Measurements from ENCODE around the gene SERPINE2.
"Not testable (repeated sequence)": the region's sequence is repeated elsewhere in the genome, so short reads cannot be mapped to it uniquely, and the experiment has no call there.

The SERPINE2 gene

GRCh38 chr2:223943135-223943534 lies 96.0 kb downstream of the SERPINE2 start:
- no peak for DNase-seq (ENCODE audit: low spot score)

DNA sequence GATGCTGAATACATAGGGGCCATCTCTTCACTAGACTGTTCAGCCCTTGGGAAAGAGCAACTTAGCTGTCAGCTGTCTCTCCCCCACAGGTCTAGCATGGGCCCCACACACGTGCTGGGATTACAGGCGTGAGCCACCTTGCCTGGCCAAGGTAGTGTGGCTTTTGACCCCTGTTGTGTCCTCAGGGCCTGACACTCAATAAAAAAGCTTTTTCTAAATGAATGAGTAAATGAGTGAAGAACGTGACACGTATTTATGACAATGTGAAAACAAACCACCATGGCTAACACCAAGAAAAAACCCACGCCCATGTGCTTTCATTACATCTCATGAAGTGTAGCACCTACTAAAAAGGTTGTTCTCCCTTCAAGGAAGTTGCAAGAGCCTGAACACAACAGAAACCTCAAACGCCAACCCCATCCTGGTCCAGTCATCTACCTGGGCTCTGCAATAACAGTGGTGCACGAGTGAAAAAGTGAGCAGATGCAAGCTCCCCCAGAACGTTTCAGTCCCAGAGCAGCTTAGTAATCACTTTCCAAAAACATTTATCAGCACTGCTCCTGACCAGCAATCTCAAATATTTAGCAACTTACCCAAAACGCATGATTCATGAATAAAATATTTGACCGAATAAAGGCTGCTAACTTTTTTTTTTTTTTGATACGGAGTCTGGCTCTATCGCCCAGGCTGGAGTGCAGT lies 97.4 kb downstream of the SERPINE2 start:
- no peak for DNase-seq (ENCODE audit: low spot score)

- not testable (repeated sequence) for DNase-seq (ENCODE audit: low spot score)
These were observed 99.6 kb downstream of the SERPINE2 start for GRCh38 chr2:223939438-223939837.

GRCh38 chr2:223937535-223937934 lies 101.6 kb downstream of the SERPINE2 start:
- no peak for DNase-seq (ENCODE audit: low spot score)

DNA sequence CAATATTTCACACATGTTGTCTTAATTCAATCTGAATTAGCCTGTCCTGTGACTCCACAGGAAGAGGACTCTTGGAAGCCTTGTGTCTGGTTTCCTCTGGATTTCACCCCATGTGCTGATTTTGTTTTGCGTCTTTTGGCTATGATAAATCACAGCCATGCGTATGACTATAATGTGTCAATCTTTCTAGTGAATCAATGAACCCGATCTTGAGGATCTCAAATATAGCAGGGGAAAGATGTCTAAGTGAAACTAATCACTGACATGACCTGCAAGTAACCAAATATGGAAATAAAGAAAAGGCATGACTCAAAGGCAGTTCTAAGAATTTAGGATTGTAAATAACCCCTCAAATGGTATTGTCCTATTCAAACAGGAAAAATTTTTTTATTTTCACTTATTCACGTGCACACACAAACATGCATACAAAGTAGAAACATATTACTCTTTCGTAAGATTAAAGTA lies 102.2 kb downstream of the SERPINE2 start:
- DNase-seq (ENCODE audit: low spot score) = no peak

DNA sequence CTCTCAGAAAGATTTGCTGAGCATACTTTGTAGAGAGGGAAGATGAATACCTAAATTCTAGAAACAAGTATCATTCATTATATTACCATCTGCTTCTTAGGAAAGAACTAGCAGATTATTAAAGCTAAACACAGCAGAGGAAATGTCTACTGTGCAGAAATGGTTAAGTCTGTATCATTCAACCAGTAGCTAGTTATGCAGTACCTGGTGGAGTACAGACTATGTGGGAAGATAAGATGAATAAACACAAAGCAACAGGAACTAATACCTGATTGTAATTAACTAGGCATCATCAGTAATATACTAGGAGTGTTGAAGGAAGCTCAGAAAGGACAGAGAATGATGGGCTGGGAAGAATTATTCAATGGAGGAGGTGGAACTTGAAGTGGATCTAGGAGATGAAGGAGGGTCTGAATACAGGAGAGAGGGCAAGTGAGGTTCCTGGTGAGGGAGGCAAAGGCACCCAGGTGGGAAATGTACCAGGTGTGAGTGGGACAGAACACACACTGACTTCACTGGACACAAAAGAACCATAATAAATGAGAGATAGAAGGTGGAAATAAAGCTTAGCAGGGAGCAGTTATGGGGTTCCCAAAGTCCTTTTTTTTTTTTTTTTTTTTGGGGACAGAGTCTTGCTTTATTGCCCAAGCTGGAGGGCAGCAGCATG lies 103.5 kb downstream of the SERPINE2 start:
- DNase-seq (ENCODE audit: low spot score) = no peak

DNA sequence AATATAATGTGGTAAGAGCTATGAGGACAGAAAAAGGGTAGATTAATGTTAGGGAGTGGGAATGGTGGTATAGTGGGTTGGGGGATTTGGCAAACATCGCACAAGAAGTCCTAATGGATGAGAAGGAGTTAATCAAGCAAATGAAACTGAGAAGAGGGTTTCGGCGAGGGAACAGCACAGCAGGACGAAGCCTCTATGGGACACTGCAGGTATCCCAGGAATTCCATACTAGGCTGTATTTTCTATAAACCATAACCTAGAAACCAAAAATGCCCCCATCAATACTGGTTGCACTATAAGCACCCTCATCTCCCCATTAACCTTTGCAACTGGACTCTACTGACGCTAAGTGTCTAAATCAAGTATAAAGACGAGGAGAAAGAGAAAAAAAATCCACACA lies 104.2 kb downstream of the SERPINE2 start:
- no peak for DNase-seq (ENCODE audit: low spot score)

DNA sequence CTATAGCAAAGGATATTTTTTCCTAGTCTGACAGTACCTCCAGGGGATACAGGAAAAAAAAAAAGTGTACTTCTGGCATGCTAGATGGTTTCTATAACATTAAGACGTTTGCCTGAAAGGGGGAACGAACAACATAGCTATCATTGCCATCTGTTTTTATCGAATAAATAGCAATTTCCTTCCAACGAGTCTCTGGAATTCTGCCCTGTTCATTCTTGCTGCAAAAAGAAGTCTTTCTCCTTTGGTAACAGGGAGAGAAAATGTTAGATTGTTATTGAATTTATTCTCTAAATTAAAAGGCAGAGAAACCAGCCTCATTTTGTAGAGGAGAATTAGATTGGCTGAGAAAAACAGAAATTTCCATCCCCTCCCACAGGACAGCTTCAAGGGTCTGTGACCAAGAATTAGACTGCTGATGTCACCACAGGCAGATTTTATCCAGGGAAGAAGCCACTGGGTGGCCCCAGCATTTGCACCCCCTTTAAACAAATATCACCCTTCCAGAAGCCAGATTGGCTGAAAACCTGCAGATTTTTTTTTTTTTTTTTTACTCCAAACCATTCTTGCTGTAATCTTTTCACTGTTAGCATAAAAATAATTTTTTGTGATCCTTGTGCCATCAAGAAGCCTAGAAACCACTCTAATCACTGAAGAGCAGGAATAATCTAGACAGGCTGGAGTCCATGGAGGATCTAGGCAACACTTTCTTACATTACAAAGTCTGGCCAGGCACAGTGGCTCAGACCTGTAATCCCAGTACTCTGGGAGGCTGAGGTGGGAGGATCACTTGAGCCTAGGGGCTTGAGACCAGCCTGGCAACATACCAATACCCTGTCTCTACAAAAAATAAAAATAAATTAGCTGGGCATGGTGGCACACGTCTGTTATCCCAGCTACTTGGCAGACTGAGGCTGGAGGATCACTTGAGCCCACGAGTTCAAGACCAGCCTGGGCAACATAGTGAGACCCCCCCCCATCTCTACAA lies 106.0 kb downstream of the SERPINE2 start:
- DNase-seq (ENCODE audit: low spot score) = no peak

GRCh38 chr2:223930103-223930976 lies 108.7 kb downstream of the SERPINE2 start:
- no peak for DNase-seq (ENCODE audit: low spot score)

- DNase-seq (ENCODE audit: low spot score) = no peak
These were observed 109.4 kb downstream of the SERPINE2 start for GRCh38 chr2:223929571-223930102.

DNA sequence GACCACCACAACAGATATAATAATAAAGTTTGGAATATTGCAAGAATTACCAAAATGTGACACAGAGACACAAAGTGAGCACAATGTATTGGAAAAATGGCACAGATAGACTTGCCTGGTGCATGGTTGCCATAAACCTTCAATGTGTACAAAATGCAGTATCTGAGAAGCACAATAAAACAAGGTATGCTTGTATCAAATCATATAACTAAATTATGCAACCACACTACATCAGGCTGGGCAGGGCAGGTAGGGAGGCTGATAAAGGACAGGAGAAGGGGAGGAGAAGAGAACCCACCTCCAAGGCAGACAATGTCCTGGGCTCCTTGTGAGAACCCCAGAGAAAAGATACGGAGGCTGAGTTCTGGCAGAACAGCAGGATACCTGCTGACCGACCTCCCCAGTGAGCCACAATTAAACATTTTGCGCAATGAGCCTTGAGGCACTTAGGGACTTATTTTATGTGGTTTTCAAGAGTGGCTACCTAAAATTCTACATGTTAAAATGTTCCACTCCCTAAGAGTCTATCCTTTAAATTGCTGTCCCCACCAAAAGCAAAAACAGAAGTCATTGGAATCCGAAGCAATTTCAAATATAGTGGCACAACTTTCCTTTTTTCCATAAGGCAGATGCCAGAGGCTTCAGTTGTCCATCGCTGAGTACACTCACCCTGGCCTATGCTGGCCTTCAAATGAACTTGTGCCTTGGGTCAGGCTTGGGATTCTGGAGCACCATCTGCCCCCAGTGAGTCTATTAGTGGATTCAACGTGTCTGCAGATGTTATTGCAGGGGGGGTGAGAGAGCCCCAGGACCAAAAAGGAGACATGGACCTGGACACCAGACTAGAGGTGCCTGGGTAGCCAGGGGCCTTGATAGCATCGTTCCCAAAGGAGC lies 110.7 kb downstream of the SERPINE2 start:
- DNase-seq (ENCODE audit: low spot score) = no peak

DNA sequence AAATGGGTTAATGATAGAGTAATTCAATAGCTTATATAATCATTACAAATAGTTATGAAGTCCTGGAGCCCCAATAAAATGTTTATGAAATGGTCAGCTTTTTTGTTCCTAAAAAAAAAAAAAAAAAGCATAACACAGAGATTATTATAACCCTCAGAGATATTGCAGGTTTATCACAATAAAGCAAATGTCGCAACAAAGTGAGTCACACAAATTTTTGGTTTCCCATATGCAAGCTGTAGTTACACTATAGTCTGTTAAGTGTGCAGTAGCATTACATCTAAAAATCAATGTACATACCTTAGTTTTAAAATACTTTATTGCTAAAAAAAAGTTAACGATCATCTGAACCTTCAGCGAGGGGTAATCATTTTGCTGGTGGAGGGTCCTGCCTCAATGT lies 114.0 kb downstream of the SERPINE2 start:
- no peak for DNase-seq (ENCODE audit: low spot score)
